ENCODE measurements around the gene ADAMTS9.

Gene ADAMTS9

GRCh38 chr3:64591615-64592014 lies 96.2 kb downstream of the ADAMTS9 start:
- H2AFZ ChIP-seq: no peak overlapping the region
- H3K27me3 ChIP-seq (ENCODE audit: control insufficient read depth, insufficient read depth, low read length): no peaks in the 10 kb centered on the region
- H3K36me3 ChIP-seq (ENCODE audit: control insufficient read depth, insufficient read depth, low read length): no peaks in the 10 kb centered on the region
- H3K4me2 ChIP-seq (ENCODE audit: low read length): no peak overlapping the region
- no peak overlapping the region for H3K27ac ChIP-seq
- no peaks in the 10 kb centered on the region for H3K4me1 ChIP-seq
- no peak overlapping the region for H3K9ac ChIP-seq
- no peak overlapping the region for H3K4me3 ChIP-seq (ENCODE audit: low read depth, low read length)
- H3K9me3 ChIP-seq (ENCODE audit: control insufficient read depth, low read length): no peaks in the 10 kb centered on the region
- no peak for TF ChIP-seq CTCF (IDR thresholded peaks at IDR 0.05)
- H3K79me2 ChIP-seq: no peaks in the 10 kb centered on the region

- no peaks in the 10 kb centered on the region for H3K36me3 ChIP-seq (ENCODE audit: control insufficient read depth, insufficient read depth, low read length)
- no peak overlapping the region for H2AFZ ChIP-seq
- no peaks in the 10 kb centered on the region for H3K4me1 ChIP-seq
- no peak overlapping the region for H3K4me2 ChIP-seq (ENCODE audit: low read length)
- TF ChIP-seq CTCF (IDR thresholded peaks at IDR 0.05): no peak
- H3K9me3 ChIP-seq (ENCODE audit: control insufficient read depth, low read length): no peaks in the 10 kb centered on the region
- no peaks in the 10 kb centered on the region for H3K79me2 ChIP-seq
- H3K27me3 ChIP-seq (ENCODE audit: control insufficient read depth, insufficient read depth, low read length): no peaks in the 10 kb centered on the region
- H3K27ac ChIP-seq: no peak overlapping the region
- no peak overlapping the region for H3K4me3 ChIP-seq (ENCODE audit: low read depth, low read length)
- no peak overlapping the region for H3K9ac ChIP-seq
These were observed 99.4 kb downstream of the ADAMTS9 start for GRCh38 chr3:64588380-64588779.

- H3K79me2 ChIP-seq: no peaks in the 10 kb centered on the region
These were observed 100.8 kb downstream of the ADAMTS9 start for GRCh38 chr3:64586952-64587351.

GRCh38 chr3:64584179-64584578 lies 103.6 kb downstream of the ADAMTS9 start:
- Histone ChIP-seq H3K4me2 (ENCODE audit: low read length) (no peak overlapping the region), H3K4me1 (no peaks in the 10 kb centered on the region), H3K4me3 (ENCODE audit: low read depth, low read length) (no peak overlapping the region), H2AFZ (no peak overlapping the region), H3K9ac (no peak overlapping the region), H3K9me3 (ENCODE audit: control insufficient read depth, low read length) (no peaks in the 10 kb centered on the region), H3K27ac (no peak overlapping the region), H3K27me3 (ENCODE audit: control insufficient read depth, insufficient read depth, low read length) (no peaks in the 10 kb centered on the region), H3K79me2 (no peaks in the 10 kb centered on the region), H3K36me3 (ENCODE audit: control insufficient read depth, insufficient read depth, low read length) (no peaks in the 10 kb centered on the region)
- no peak for TF ChIP-seq CTCF (IDR thresholded peaks at IDR 0.05)

More at GRCh38 chr3:64586952-64587351, 100.8 kb downstream of the ADAMTS9 start:
- no peak for TF ChIP-seq CTCF (IDR thresholded peaks at IDR 0.05)
- no peaks in the 10 kb centered on the region for H3K36me3 ChIP-seq (ENCODE audit: control insufficient read depth, insufficient read depth, low read length)
- no peak overlapping the region for H3K9ac ChIP-seq
- no peak overlapping the region for H2AFZ ChIP-seq
- no peaks in the 10 kb centered on the region for H3K9me3 ChIP-seq (ENCODE audit: control insufficient read depth, low read length)
- no peaks in the 10 kb centered on the region for H3K4me1 ChIP-seq
- H3K27ac ChIP-seq: no peak overlapping the region
- H3K27me3 ChIP-seq (ENCODE audit: control insufficient read depth, insufficient read depth, low read length): no peaks in the 10 kb centered on the region
- H3K4me3 ChIP-seq (ENCODE audit: low read depth, low read length): no peak overlapping the region
- no peak overlapping the region for H3K4me2 ChIP-seq (ENCODE audit: low read length)

- no peak for TF ChIP-seq CTCF (IDR thresholded peaks at IDR 0.05)
- Histone ChIP-seq H3K9me3 (ENCODE audit: control insufficient read depth, low read length) (no peaks in the 10 kb centered on the region), H3K36me3 (ENCODE audit: control insufficient read depth, insufficient read depth, low read length) (no peaks in the 10 kb centered on the region)
These were observed 109.0 kb downstream of the ADAMTS9 start for GRCh38 chr3:64578797-64579196.

More at GRCh38 chr3:64578797-64579196, 109.0 kb downstream of the ADAMTS9 start:
- Histone ChIP-seq H3K4me1 (no peaks in the 10 kb centered on the region), H3K4me3 (ENCODE audit: low read depth, low read length) (no peak overlapping the region), H3K4me2 (ENCODE audit: low read length) (no peak overlapping the region), H3K27me3 (ENCODE audit: control insufficient read depth, insufficient read depth, low read length) (no peaks in the 10 kb centered on the region), H3K79me2 (no peaks in the 10 kb centered on the region), H3K9ac (no peak overlapping the region), H3K27ac (no peak overlapping the region), H2AFZ (no peak overlapping the region)

Data from parathyroid adenoma (tissue), 2 donors.